Fibroblast of the aortic adventitia (primary cell): ENCODE measurements around the gene LRP8. TPM values are rescaled to one million over a fixed set of nuclear protein-coding genes. Genes with fewer than 3 reads are reported as not detected.

ENCODE experiments used
- total RNA-seq: library from RNA; depleted of rRNA; stranded (reverse); fragments of >200 nt; gene quantifications from 2 replicates; pipeline ENCODE4 v1.2.3, GENCODE V29; 2012; ENCODE audit warnings: low replicate concordance

The LRP8 gene
- total RNA-seq, 1 donor = 13.6 TPM

Other genes with a start within 250 kb of the LRP8 start
- gene SLC1A7, start 185.4 kb downstream of the LRP8 start, total RNA-seq = 0.41 and 3.8 TPM in 2 replicates
- gene CPT2, start 131.2 kb downstream of the LRP8 start, total RNA-seq = 7.5 and 14.7 TPM in 2 replicates
- gene CZIB, start 107.4 kb downstream of the LRP8 start, total RNA-seq = 49.9 and 66.6 TPM in 2 replicates
- 3.8 and 24.2 TPM in 2 replicates for gene MAGOH, start 89.6 kb downstream of the LRP8 start, total RNA-seq
- not detected in 2 replicates for gene DMRTB1, start 131.3 kb upstream of the LRP8 start, total RNA-seq